A549 (cell line): ENCODE measurements around the gene HYPK. TPM values are rescaled to one million over a fixed set of nuclear protein-coding genes. Genes with fewer than 3 reads are reported as not detected.

Experiments used
- polyA plus RNA-seq, 4 experiments: library from polyadenylated mRNA; depleted of rRNA in 3 of 4; stranded (reverse); fragments of >200 nt; fragmentation: RNase III in 1 of 4; extraction: RNeasy Plus Mini Kit Qiagen cat#74134 plus additional on column Dnase treatment in 1 of 4; gene quantifications; 2 replicates in 3 of 4; 3 replicates in 1 of 4; pipeline ENCODE4 v1.2.3, GENCODE V29; 2011 to 2017
- small RNA-seq, 6 experiments: library from RNA; depleted of rRNA; stranded (forward); fragments of <200 nt; gene quantifications; one replicate each; pipeline ENCODE3, GENCODE V24; 2012

HYPK gene
- polyA plus RNA-seq, 2 of the 4 experiments (the other 2 are of a cell fraction) = 21.0 to 66.5 TPM

Small RNAs within 50 kb of the gene (small RNA-seq; reads per million reads assigned to genes)
- gene MIR1282 = 0 reads per million in 6 experiments

Other genes starting within 250 kb of the HYPK start
- gene PPIP5K1, start 210.4 kb upstream of the HYPK start, polyA plus RNA-seq (2011; rRNA removed) = 19.2 and 19.6 TPM in 2 replicates
- 9.3 to 9.7 TPM (median 9.5 TPM) in 3 replicates for gene PPIP5K1, start 210.4 kb upstream of the HYPK start, polyA plus RNA-seq (2017; fragmentation: RNase III; extraction: RNeasy Plus Mini Kit Qiagen cat#74134 plus additional on column Dnase treatment)
- 2.6 TPM in 2 replicates for gene CKMT1B, start 206.6 kb upstream of the HYPK start, polyA plus RNA-seq (2011; rRNA removed)
- 1.9 to 4.1 TPM (median 2.6 TPM) in 3 replicates for gene CKMT1B, start 206.6 kb upstream of the HYPK start, polyA plus RNA-seq (2017; fragmentation: RNase III; extraction: RNeasy Plus Mini Kit Qiagen cat#74134 plus additional on column Dnase treatment)
- gene STRC, start 181.8 kb upstream of the HYPK start, polyA plus RNA-seq (2011; rRNA removed) = 0.09 and 0.27 TPM in 2 replicates
- gene STRC, start 181.8 kb upstream of the HYPK start, polyA plus RNA-seq (2017; fragmentation: RNase III; extraction: RNeasy Plus Mini Kit Qiagen cat#74134 plus additional on column Dnase treatment) = 0.07 to 0.08 TPM in 2 of 3 replicates, not detected in the other
- 2.0 and 2.7 TPM in 2 replicates for gene CATSPER2, start 151.8 kb upstream of the HYPK start, polyA plus RNA-seq (2011; rRNA removed)
- gene CATSPER2, start 151.8 kb upstream of the HYPK start, polyA plus RNA-seq (2017; fragmentation: RNase III; extraction: RNeasy Plus Mini Kit Qiagen cat#74134 plus additional on column Dnase treatment) = 1.2 to 2.0 TPM (median 1.2 TPM) in 3 replicates
- gene CKMT1A, start 106.7 kb upstream of the HYPK start, polyA plus RNA-seq (2011; rRNA removed) = 3.0 and 3.7 TPM in 2 replicates
- gene CKMT1A, start 106.7 kb upstream of the HYPK start, polyA plus RNA-seq (2017; fragmentation: RNase III; extraction: RNeasy Plus Mini Kit Qiagen cat#74134 plus additional on column Dnase treatment) = 1.5 to 2.9 TPM (median 1.6 TPM) in 3 replicates
- gene PDIA3, start 54.2 kb upstream of the HYPK start, polyA plus RNA-seq (2011; rRNA removed) = 196 and 208 TPM in 2 replicates
- gene PDIA3, start 54.2 kb upstream of the HYPK start, polyA plus RNA-seq (2017; fragmentation: RNase III; extraction: RNeasy Plus Mini Kit Qiagen cat#74134 plus additional on column Dnase treatment) = 249 to 257 TPM (median 257 TPM) in 3 replicates
- 1.8 and 2.1 TPM in 2 replicates for gene ELL3, start 23.6 kb upstream of the HYPK start, polyA plus RNA-seq (2011; rRNA removed)
- gene ELL3, start 23.6 kb upstream of the HYPK start, polyA plus RNA-seq (2017; fragmentation: RNase III; extraction: RNeasy Plus Mini Kit Qiagen cat#74134 plus additional on column Dnase treatment) = 1.4 to 1.7 TPM (median 1.5 TPM) in 3 replicates
- gene SERF2, start 8.3 kb upstream of the HYPK start, polyA plus RNA-seq (2011; rRNA removed) = 317 and 464 TPM in 2 replicates
- 569 to 597 TPM (median 576 TPM) in 3 replicates for gene SERF2, start 8.3 kb upstream of the HYPK start, polyA plus RNA-seq (2017; fragmentation: RNase III; extraction: RNeasy Plus Mini Kit Qiagen cat#74134 plus additional on column Dnase treatment)
- gene SERINC4, start 379 bp upstream of the HYPK start, polyA plus RNA-seq (2011; rRNA removed) = 0.05 and 0.07 TPM in 2 replicates
- gene SERINC4, start 379 bp upstream of the HYPK start, polyA plus RNA-seq (2017; fragmentation: RNase III; extraction: RNeasy Plus Mini Kit Qiagen cat#74134 plus additional on column Dnase treatment) = 0.04 to 0.12 TPM (median 0.04 TPM) in 3 replicates
- 22.5 and 31.7 TPM in 2 replicates for gene MFAP1, start 24.1 kb downstream of the HYPK start, polyA plus RNA-seq (2011; rRNA removed)
- 37.4 to 40.3 TPM (median 40.1 TPM) in 3 replicates for gene MFAP1, start 24.1 kb downstream of the HYPK start, polyA plus RNA-seq (2017; fragmentation: RNase III; extraction: RNeasy Plus Mini Kit Qiagen cat#74134 plus additional on column Dnase treatment)
- gene WDR76, start 26.4 kb downstream of the HYPK start, polyA plus RNA-seq (2011; rRNA removed) = 9.3 and 12.1 TPM in 2 replicates
- gene WDR76, start 26.4 kb downstream of the HYPK start, polyA plus RNA-seq (2017; fragmentation: RNase III; extraction: RNeasy Plus Mini Kit Qiagen cat#74134 plus additional on column Dnase treatment) = 15.6 to 18.1 TPM (median 17.5 TPM) in 3 replicates